CD8-positive, alpha-beta memory T cell (primary cell): ENCODE data around the gene FUBP3. TPM values are rescaled to one million over a fixed set of nuclear protein-coding genes. Genes with fewer than 3 reads are reported as not detected.

Source experiments
- CTCF ChIA-PET: fragments of 350-600 bp; sonication (Branson Sonifier 250); formaldehyde crosslinking; loops from one replicate; lab custom pipeline; 2021; ENCODE audit warnings: antibody characterized with exemption; lab: Charles Lee
- POLR2A ChIA-PET: fragments of 350-600 bp; sonication (Branson Sonifier 250); formaldehyde crosslinking; loops from one replicate; lab custom pipeline; 2021; ENCODE audit warnings: antibody characterized with exemption; lab: Charles Lee
- DNase-seq, 5 donors: peaks; one replicate each; pipeline versions ENCODE4 v3.0.0 to v3.0.0-alpha.2; 2020 to 2022; ENCODE audit warnings: mixed read lengths in 1 of 5
- H3K27ac ChIP-seq: one replicate; pipeline ENCODE4 v1.7.0; 2013; ENCODE audit warnings: low read depth, mild to moderate bottlenecking, low read length, moderate library complexity
- H3K27me3 ChIP-seq: 2 replicates; pipeline ENCODE4 v1.7.0; 2013; ENCODE audit warnings: low read length, mild to moderate bottlenecking; ENCODE audit not compliant: insufficient read depth, poor library complexity, severe bottlenecking
- H3K36me3 ChIP-seq: 2 replicates; pipeline ENCODE4 v1.7.0; 2013; ENCODE audit warnings: mild to moderate bottlenecking, low read length, moderate library complexity; ENCODE audit not compliant: insufficient read depth
- H3K4me1 ChIP-seq: 2 replicates; pipeline ENCODE4 v1.7.0; 2013; ENCODE audit warnings: mild to moderate bottlenecking, low read length, moderate library complexity; ENCODE audit not compliant: insufficient read depth
- H3K4me3 ChIP-seq: 2 replicates; pipeline ENCODE4 v1.7.0; 2013; ENCODE audit warnings: mild to moderate bottlenecking, low read length
- H3K9me3 ChIP-seq: 2 replicates; pipeline ENCODE4 v1.7.0; 2013; ENCODE audit warnings: mild to moderate bottlenecking, low read length
- H3K27ac Mint-ChIP-seq, 8 donors: one replicate each; pipeline ENCODE4 v1.8.0; 2020 to 2021; ENCODE audit warnings: mixed read lengths in 8 of 8, mild to moderate bottlenecking in 6 of 8, inconsistent platforms in 3 of 8, moderate library complexity in 3 of 8
- H3K27me3 Mint-ChIP-seq, 2 donors: one replicate each; pipeline ENCODE4 v1.8.0; 2020 to 2021; ENCODE audit warnings: mixed read lengths in 2 of 2, mild to moderate bottlenecking in 1 of 2, moderate library complexity in 1 of 2
- H3K36me3 Mint-ChIP-seq, 3 donors: one replicate each; pipeline ENCODE4 v1.8.0; 2020 to 2021; ENCODE audit warnings: mixed read lengths in 3 of 3, inconsistent platforms in 1 of 3, mild to moderate bottlenecking in 1 of 3
- H3K4me1 Mint-ChIP-seq, 3 donors: one replicate each; pipeline ENCODE4 v1.8.0; 2020 to 2021; ENCODE audit warnings: mixed read lengths in 3 of 3, inconsistent platforms in 1 of 3, mild to moderate bottlenecking in 1 of 3
- H3K4me3 Mint-ChIP-seq, 7 donors: one replicate each; pipeline ENCODE4 v1.8.0; 2020 to 2021; ENCODE audit warnings: mixed read lengths in 7 of 7, mild to moderate bottlenecking in 6 of 7, moderate library complexity in 4 of 7, inconsistent platforms in 2 of 7
- H3K9me3 Mint-ChIP-seq, 5 donors: one replicate each; pipeline ENCODE4 v1.8.0; 2020 to 2022; ENCODE audit warnings: mixed read lengths in 5 of 5, mild to moderate bottlenecking in 3 of 5, moderate library complexity in 2 of 5, inconsistent platforms in 1 of 5
- polyA plus RNA-seq: library from polyadenylated mRNA; unstranded; fragments of 300-500 nt; fragmentation: Illumina TruSeq; gene quantifications from one replicate; pipeline ENCODE4 v1.2.3, GENCODE V29; 2021
- total RNA-seq, 2 experiments: library from RNA; stranded (reverse); gene quantifications; one replicate each; pipeline ENCODE4 v1.2.3, GENCODE V29; 2021

FUBP3 gene
- total and polyA plus RNA-seq, 3 experiments from 2014 or later: 35.0 to 50.4 (median 49.9) TPM

DNA sequence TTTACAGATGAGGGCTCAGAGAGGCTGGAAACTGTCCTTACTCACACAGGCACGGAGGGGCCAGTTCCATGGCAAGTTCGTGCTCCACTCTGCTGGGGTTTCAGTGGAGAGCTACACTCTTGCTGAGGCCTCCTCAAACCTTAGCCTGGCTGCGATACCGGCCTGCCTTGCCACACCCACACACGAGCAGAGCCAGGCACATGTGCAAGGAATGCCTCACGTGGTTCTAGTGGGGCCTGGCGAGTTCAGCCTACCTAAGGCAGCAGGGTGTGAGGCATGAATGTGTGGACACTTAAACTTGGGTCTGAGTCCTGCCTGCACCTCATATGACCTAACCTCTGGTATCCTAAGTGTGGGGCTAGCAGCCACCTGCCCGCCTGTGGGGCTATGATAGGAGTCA is 63.5 kb downstream of the FUBP3 start:
- POLR2A ChIA-PET: no interaction called here
- CTCF ChIA-PET: no interaction called here

DNA sequence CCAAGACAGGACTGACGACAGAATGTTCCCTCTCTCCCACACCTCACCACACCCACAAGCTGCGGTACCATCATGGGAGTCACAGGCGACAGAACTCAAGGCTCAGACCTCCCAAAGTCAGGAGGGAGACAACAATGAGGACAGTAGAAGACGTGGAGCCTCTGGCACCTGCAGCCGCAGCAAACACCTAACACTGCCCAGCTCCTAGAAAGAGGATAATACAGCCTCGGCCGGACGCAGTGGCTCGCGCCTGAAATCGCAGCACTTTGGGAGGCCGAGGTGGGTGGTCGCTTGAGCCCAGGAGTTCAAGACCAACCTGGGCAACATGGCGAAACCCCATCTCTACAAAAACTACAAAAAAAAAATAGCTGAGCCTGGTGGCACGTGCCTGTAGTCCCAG is 71.8 kb downstream of the FUBP3 start:
- Mint-ChIP-seq H3K27me3 (peaks cover 15 to 31% of the 10 kb centered on the region in 2 donors), H3K9me3 (peaks cover 0 to 5% (median 2%) of the 10 kb centered on the region in 5 donors), H3K4me1 (no peaks in the 10 kb centered on the region), H3K4me3 (no peak overlapping the region), H3K27ac (no peak overlapping the region), H3K36me3 (peaks cover 0 to 6% (median 0%) of the 10 kb centered on the region in 3 donors)
- Histone ChIP-seq H3K4me1 (no peaks in the 10 kb centered on the region), H3K27me3 (no peaks in the 10 kb centered on the region), H3K36me3 (no peaks in the 10 kb centered on the region), H3K9me3 (no peaks in the 10 kb centered on the region), H3K4me3 (no peak overlapping the region), H3K27ac (no peak overlapping the region)
- ChIA-PET POLR2A (no interaction called here), CTCF (interaction anchor here (1.2 kb wide), 1 partner anchor 1662 kb away, joined by 3 read pairs; no protein-coding TSS in a partner anchor)
- no peak for DNase-seq

More for the DNA sequence above, 63.5 kb downstream of the FUBP3 start:
- H3K27me3 Mint-ChIP-seq: peaks cover 3 to 4% of the 10 kb centered on the region in 2 donors
- no peaks in the 10 kb centered on the region for H3K4me1 Mint-ChIP-seq
- no peaks in the 10 kb centered on the region for H3K4me1 ChIP-seq
- H3K36me3 ChIP-seq: no peaks in the 10 kb centered on the region
- H3K27me3 ChIP-seq: no peaks in the 10 kb centered on the region
- peaks cover 0 to 12% (median 6%) of the 10 kb centered on the region in 5 donors for H3K9me3 Mint-ChIP-seq
- peaks cover 6 to 14% (median 12%) of the 10 kb centered on the region in 3 donors for H3K36me3 Mint-ChIP-seq
- no peak overlapping the region for H3K4me3 ChIP-seq
- H3K27ac ChIP-seq: no peak overlapping the region
- H3K9me3 ChIP-seq: no peaks in the 10 kb centered on the region
- no peak overlapping the region for H3K27ac Mint-ChIP-seq
- H3K4me3 Mint-ChIP-seq: no peak overlapping the region
- DNase-seq: no peak

DNA sequence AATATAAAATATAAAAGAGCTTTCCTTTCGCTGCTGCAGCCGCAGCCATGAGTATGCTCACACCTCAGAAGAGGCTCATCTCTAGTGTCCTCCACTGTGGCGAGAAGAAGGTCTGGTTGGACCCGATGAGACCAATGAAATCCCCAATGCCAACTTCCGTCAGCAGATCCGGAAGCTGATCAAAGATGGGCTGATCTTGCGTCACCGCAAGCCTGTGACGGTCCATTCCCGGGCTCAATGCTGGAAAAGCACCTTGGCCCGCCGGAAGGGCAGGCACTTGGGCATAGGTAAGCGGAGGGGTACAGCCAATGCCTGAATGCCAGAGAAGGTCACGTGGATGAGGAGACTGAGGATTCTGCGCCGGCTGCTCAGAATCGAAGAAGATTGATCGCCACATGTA is 72.4 kb downstream of the FUBP3 start:
- CTCF ChIA-PET: interaction anchor here (1.4 kb wide), 1 partner anchor 32 kb away, joined by 4 read pairs; no protein-coding TSS in a partner anchor
- Histone ChIP-seq H3K4me1 (no peaks in the 10 kb centered on the region), H3K27ac (no peak overlapping the region), H3K4me3 (no peak overlapping the region), H3K36me3 (no peaks in the 10 kb centered on the region), H3K27me3 (no peaks in the 10 kb centered on the region), H3K9me3 (no peaks in the 10 kb centered on the region)
- no peak for DNase-seq
- Mint-ChIP-seq H3K4me1 (no peaks in the 10 kb centered on the region), H3K4me3 (no peak overlapping the region), H3K27me3 (peaks cover 18 to 34% of the 10 kb centered on the region in 2 donors), H3K9me3 (peaks cover 0 to 3% (median 2%) of the 10 kb centered on the region in 5 donors), H3K27ac (no peak overlapping the region), H3K36me3 (peaks cover 0 to 3% (median 0%) of the 10 kb centered on the region in 3 donors)
- POLR2A ChIA-PET: no interaction called here

DNA sequence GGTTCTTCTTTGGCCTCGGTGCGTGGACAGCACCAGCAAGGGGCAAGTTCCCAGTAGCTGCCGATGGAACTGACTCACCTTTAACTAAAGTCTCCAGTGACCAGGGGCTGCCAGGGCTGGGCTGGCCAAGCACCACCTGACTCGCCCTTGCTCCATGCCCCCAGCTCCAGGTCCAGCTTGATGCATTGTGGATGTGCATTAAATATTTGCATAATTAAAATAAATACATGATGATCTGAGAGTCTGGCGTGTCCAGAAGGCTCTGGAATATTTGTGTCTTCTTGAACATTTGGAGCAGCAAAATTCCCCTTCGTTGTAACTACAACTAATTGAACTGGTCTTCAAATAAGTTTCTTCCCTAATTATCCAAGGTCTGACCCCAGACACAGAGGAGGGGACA is 75.5 kb downstream of the FUBP3 start:
- ChIA-PET POLR2A (no interaction called here), CTCF (interaction anchor here (1.2 kb wide), 1 partner anchor 52 kb away, joined by 3 read pairs; no protein-coding TSS in a partner anchor)
- H3K27me3 ChIP-seq: no peaks in the 10 kb centered on the region
- no peak overlapping the region for H3K4me3 Mint-ChIP-seq
- DNase-seq: no peak
- no peaks in the 10 kb centered on the region for H3K9me3 ChIP-seq
- no peaks in the 10 kb centered on the region for H3K36me3 Mint-ChIP-seq
- peaks cover 0 to 9% (median 1%) of the 10 kb centered on the region in 3 donors for H3K4me1 Mint-ChIP-seq
- no peak overlapping the region for H3K27ac Mint-ChIP-seq
- no peak overlapping the region for H3K27ac ChIP-seq
- H3K4me3 ChIP-seq: no peak overlapping the region
- H3K27me3 Mint-ChIP-seq: peaks cover 35 to 53% of the 10 kb centered on the region in 2 donors
- H3K9me3 Mint-ChIP-seq: peaks cover 0 to 4% (median 0%) of the 10 kb centered on the region in 5 donors
- no peaks in the 10 kb centered on the region for H3K4me1 ChIP-seq
- H3K36me3 ChIP-seq: no peaks in the 10 kb centered on the region

DNA sequence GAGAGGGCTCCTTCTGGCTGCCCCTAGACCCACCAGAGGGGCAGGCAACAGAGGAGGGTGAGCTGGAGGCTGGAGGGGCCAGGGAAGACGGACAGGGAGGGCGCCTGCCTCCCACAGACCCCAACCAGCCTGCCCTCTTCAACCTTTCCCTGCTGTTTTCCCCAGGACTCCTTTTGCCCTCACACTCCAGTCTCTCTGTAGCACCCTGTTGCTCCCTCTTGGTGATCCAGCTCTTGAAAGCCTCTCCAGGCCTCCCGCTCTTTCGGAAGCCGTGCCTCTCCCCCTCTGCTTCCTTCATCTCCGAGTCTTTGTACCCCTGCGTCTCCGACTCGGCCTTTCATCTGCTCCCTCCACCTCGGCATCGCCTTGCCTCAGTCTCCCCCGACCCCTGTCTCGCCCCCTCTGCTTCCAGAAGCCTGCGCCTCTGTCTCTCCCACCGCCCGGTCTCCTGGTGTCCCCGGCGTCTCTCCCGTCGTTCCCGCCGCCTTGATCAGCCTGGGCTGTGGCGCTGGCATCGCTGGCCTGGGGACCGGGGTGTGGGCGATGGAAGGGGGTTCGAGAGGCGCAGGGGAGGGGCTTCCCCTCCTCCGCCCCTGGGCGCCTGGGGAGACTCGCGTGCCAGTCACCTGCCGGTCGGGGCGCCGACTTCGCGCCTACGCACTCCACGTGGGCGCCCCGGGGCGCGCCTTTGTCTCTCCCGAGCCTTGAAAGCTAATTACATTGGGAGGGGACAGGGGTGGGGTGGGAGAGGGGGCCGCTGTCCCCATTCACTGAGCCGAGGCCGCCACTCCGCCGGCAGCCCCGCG is 79.7 kb downstream of the FUBP3 start:
- H3K27ac ChIP-seq: no peak overlapping the region
- peaks cover 11 to 35% (median 13%) of the 10 kb centered on the region in 3 donors for H3K4me1 Mint-ChIP-seq
- H3K27me3 ChIP-seq: peaks cover 22% of the 10 kb centered on the region
- peaks cover 0 to 4% (median 0%) of the 10 kb centered on the region in 5 donors for H3K9me3 Mint-ChIP-seq
- no peak for DNase-seq
- H3K4me3 ChIP-seq: no peak overlapping the region
- POLR2A ChIA-PET: no interaction called here
- no peaks in the 10 kb centered on the region for H3K36me3 ChIP-seq
- H3K9me3 ChIP-seq: no peaks in the 10 kb centered on the region
- CTCF ChIA-PET: no interaction called here
- peaks cover 51 to 62% of the 10 kb centered on the region in 2 donors for H3K27me3 Mint-ChIP-seq
- peak overlapping the region in 1 of 7 donors; percentile 29 for H3K4me3 Mint-ChIP-seq
- H3K36me3 Mint-ChIP-seq: no peaks in the 10 kb centered on the region
- no peak overlapping the region for H3K27ac Mint-ChIP-seq
- peaks cover 12% of the 10 kb centered on the region for H3K4me1 ChIP-seq

DNA sequence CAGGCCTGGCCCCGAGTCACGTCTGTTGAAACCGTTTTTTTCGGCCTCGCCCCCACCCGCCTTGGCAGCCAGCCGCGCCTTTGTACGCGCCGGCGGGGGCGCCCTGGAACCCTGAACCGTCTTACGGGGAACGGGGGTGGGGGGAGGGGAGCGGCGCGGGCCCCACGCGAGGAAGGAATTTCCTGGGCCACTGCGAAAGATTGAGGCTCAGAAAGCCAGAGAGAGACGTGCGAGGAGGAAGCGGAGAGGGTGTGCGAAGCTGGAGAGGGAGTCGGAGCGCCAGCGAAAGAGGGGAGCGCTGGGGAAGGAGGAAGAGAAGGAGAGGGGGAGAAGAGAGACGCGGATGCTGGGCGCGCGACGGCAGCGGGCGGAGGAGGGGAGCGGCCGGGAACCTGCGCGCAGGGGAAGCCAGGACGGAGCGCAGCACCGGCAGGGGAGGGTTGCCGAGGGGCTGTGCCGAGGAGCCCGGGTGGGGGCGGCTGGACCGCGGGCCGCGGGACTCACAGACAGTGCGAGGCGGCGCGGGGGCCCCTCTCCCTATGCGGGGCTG is 80.4 kb downstream of the FUBP3 start:
- CTCF ChIA-PET: no interaction called here
- Histone ChIP-seq H3K36me3 (no peaks in the 10 kb centered on the region), H3K27me3 (peaks cover 22% of the 10 kb centered on the region), H3K9me3 (no peaks in the 10 kb centered on the region), H3K4me3 (no peak overlapping the region), H3K27ac (no peak overlapping the region), H3K4me1 (peaks cover 12% of the 10 kb centered on the region)
- Mint-ChIP-seq H3K4me3 (peak overlapping the region in 3 of 7 donors; percentile 52 to 70 (median 58)), H3K9me3 (peaks cover 0 to 4% (median 0%) of the 10 kb centered on the region in 5 donors), H3K27ac (no peak overlapping the region), H3K36me3 (no peaks in the 10 kb centered on the region), H3K4me1 (peaks cover 11 to 41% (median 13%) of the 10 kb centered on the region in 3 donors), H3K27me3 (peaks cover 52 to 62% of the 10 kb centered on the region in 2 donors)
- DNase-seq: no peak
- POLR2A ChIA-PET: no interaction called here

DNA sequence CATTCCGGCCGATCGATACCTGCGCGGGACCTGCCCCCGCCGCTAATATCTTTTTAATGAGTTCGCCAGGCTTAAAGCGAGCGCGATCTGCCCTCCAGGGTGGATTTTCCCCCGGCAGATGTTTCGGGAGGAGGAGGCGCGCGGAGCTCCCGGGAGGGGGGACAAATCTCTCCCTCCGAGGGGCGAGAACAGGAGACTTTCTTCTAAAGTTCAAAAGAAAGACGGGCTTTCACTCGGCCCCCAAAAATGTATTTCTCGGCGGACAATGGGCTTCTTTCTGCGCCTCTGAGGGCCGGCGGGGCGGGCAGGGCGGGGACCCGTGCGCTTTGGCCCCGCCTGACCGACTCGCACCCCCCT is 80.9 kb downstream of the FUBP3 start:
- ChIA-PET CTCF (no interaction called here), POLR2A (no interaction called here)
- no peaks in the 10 kb centered on the region for H3K36me3 Mint-ChIP-seq
- H3K4me3 ChIP-seq: no peak overlapping the region
- H3K27ac Mint-ChIP-seq: no peak overlapping the region
- H3K27me3 Mint-ChIP-seq: peaks cover 52 to 62% of the 10 kb centered on the region in 2 donors
- H3K27ac ChIP-seq: no peak overlapping the region
- H3K4me3 Mint-ChIP-seq: peak overlapping the region in 1 of 7 donors; percentile 58
- H3K4me1 ChIP-seq: peaks cover 12% of the 10 kb centered on the region
- H3K4me1 Mint-ChIP-seq: peaks cover 12 to 46% (median 15%) of the 10 kb centered on the region in 3 donors
- H3K36me3 ChIP-seq: no peaks in the 10 kb centered on the region
- H3K9me3 Mint-ChIP-seq: peaks cover 0 to 4% (median 0%) of the 10 kb centered on the region in 5 donors
- peaks cover 23% of the 10 kb centered on the region for H3K27me3 ChIP-seq
- DNase-seq: no peak
- H3K9me3 ChIP-seq: no peaks in the 10 kb centered on the region
